Breast epithelium (tissue), 3 donors: Measurements from ENCODE around the gene ACTN4.

Source experiments
- POLR2A ChIP-seq: fragments of 450-650 bp; IDR thresholded peaks from one replicate; pipeline ENCODE4 v1.6.1; 2016; ENCODE audit warnings: antibody characterized with exemption, mild to moderate bottlenecking, moderate library complexity
- POLR2AphosphoS5 ChIP-seq, 3 donors: sonication (generic); formaldehyde crosslinking; IDR thresholded peaks; one replicate each; pipeline ENCODE4 v1.6.1; 2017; ENCODE audit warnings: antibody characterized with exemption in 3 of 3
- TF ChIP-seq, protein P1 (sequence below), 3 donors: fragments of 450-650 bp; IDR thresholded peaks; one replicate each; pipeline ENCODE4 v1.5.1; 2016 to 2017; ENCODE audit warnings: antibody characterized with exemption in 3 of 3, mild to moderate bottlenecking in 3 of 3, moderate library complexity in 3 of 3

DNA sequence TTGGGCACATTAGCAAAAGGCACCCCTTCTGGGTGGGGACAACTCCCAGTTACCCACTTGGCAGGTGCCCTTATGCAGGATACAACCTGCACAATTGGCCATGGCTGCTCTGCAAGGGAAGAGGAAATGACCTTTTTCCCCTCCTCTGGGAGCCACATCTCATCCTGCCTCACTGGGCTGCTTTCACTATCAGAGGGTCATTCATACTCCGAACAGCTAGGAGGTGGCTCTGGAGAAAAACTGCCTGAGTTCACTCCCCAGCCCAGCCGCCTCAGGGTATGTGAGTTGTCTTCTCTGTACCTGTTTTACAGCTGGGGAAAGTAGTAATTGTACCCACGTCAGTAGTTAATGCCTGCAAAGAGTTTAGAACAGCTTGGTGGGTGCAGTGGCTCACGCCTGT is 7.1 kb upstream of the ACTN4 start:
- no peak for TF ChIP-seq POLR2A
- TF ChIP-seq, protein P1, sequence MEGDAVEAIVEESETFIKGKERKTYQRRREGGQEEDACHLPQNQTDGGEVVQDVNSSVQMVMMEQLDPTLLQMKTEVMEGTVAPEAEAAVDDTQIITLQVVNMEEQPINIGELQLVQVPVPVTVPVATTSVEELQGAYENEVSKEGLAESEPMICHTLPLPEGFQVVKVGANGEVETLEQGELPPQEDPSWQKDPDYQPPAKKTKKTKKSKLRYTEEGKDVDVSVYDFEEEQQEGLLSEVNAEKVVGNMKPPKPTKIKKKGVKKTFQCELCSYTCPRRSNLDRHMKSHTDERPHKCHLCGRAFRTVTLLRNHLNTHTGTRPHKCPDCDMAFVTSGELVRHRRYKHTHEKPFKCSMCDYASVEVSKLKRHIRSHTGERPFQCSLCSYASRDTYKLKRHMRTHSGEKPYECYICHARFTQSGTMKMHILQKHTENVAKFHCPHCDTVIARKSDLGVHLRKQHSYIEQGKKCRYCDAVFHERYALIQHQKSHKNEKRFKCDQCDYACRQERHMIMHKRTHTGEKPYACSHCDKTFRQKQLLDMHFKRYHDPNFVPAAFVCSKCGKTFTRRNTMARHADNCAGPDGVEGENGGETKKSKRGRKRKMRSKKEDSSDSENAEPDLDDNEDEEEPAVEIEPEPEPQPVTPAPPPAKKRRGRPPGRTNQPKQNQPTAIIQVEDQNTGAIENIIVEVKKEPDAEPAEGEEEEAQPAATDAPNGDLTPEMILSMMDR (IDR thresholded peaks at IDR 0.05): no peak
- no peak for TF ChIP-seq POLR2AphosphoS5 (IDR thresholded peaks at IDR 0.05)
